Vagina (tissue), 2 donors: ENCODE measurements around the gene PSEN2.

Experiments
- POLR2AphosphoS5 ChIP-seq, 2 donors: sonication (generic); formaldehyde crosslinking; IDR thresholded peaks; one replicate each; pipeline ENCODE4 v1.9.0; 2017; ENCODE audit warnings: antibody characterized with exemption in 2 of 2, mild to moderate bottlenecking in 2 of 2, low read depth in 1 of 2; ENCODE audit not compliant: insufficient read depth in 1 of 2
- TF ChIP-seq, protein P1 (sequence below), 3 experiments: fragments of 450-650 bp in 2 of 3; fragments of 200-600 bp in 1 of 3; sonication (generic) in 1 of 3; IDR thresholded peaks; one replicate each; pipeline ENCODE4 v1.5.1; 2017 to 2019; ENCODE audit warnings: antibody characterized with exemption in 3 of 3, mild to moderate bottlenecking in 2 of 3, moderate library complexity in 2 of 3

DNA sequence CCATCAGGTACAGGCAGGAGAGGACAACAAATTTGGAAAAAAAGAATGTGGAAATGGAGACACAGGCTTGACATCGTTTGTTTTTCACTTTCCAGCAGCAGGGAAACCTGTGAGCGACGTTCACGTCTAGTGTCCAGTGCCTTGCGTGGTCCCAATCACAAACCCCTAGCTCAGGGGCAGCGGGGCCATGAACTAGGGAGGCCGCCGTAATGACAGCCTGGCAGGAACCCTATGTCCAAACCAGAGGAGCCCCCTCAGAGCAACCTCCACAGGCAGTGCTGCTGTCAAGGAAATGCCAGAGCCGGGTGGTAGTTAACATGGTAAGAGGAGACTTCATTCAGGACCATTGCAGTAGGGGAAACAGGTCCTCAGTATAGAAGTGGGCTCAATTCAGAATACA, 37.8 kb upstream of the PSEN2 start:
- TF ChIP-seq, protein P1, sequence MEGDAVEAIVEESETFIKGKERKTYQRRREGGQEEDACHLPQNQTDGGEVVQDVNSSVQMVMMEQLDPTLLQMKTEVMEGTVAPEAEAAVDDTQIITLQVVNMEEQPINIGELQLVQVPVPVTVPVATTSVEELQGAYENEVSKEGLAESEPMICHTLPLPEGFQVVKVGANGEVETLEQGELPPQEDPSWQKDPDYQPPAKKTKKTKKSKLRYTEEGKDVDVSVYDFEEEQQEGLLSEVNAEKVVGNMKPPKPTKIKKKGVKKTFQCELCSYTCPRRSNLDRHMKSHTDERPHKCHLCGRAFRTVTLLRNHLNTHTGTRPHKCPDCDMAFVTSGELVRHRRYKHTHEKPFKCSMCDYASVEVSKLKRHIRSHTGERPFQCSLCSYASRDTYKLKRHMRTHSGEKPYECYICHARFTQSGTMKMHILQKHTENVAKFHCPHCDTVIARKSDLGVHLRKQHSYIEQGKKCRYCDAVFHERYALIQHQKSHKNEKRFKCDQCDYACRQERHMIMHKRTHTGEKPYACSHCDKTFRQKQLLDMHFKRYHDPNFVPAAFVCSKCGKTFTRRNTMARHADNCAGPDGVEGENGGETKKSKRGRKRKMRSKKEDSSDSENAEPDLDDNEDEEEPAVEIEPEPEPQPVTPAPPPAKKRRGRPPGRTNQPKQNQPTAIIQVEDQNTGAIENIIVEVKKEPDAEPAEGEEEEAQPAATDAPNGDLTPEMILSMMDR (IDR thresholded peaks at IDR 0.05), result no peak
- no peak for TF ChIP-seq POLR2AphosphoS5 (IDR thresholded peaks at IDR 0.05; ENCODE audit: insufficient read depth in 1 of 2, low read depth in 1 of 2)
